ENCODE results near the gene TPM1.

- no peak for TF ChIP-seq CTCF (IDR thresholded peaks at IDR 0.05)
- no peak for TF ChIP-seq POLR2A (IDR thresholded peaks at IDR 0.05; ENCODE audit: low read depth)
Observed at GRCh38 chr15:63096178-63096577, 53.6 kb downstream of the TPM1 start.
